Activated CD8-positive, alpha-beta memory T cell treated with anti-CD3 and anti-CD28 coated beads for 24 hours (primary cell): ENCODE data around the gene MMP11.
A peak's percentile ranks its signal among the peaks of the same experiment; 100 is the strongest.

Experiments used
- DNase-seq: peaks from one replicate; pipeline ENCODE4 v3.0.0-alpha.2; 2020

Gene MMP11

GRCh38 chr22:23762842-23763578 is 9.6 kb upstream of the MMP11 start, which contains the start of gene C22orf15:
Gene C22orf15 (plus strand): TSS chr22:23762990. CDS start chr22:23763307, 317 bp downstream.
- no peak for DNase-seq

- DNase-seq, result peak; percentile 86
These were observed 9.1 kb upstream of the MMP11 start for GRCh38 chr22:23763579-23763945.

GRCh38 chr22:23763954-23764353 is 8.7 kb upstream of the MMP11 start:
- no peak for DNase-seq

- DNase-seq, result no peak
These were observed 7.5 kb upstream of the MMP11 start for GRCh38 chr22:23764899-23765881.

GRCh38 chr22:23767303-23767672 is 5.4 kb upstream of the MMP11 start:
- no peak for DNase-seq

- DNase-seq, result peak; percentile 94
These were observed 4.7 kb upstream of the MMP11 start, which contains the start of gene CHCHD10 for GRCh38 chr22:23767673-23768548. Gene CHCHD10 (minus strand): TSS chr22:23767972. CDS start chr22:23767874, 98 bp downstream.

GRCh38 chr22:23769321-23769965 is 3.2 kb upstream of the MMP11 start:
- no peak for DNase-seq

GRCh38 chr22:23772315-23772648 is 367 bp upstream of the MMP11 start:
- DNase-seq, result no peak

GRCh38 chr22:23773483-23774113 is 949 bp downstream of the MMP11 start:
- no peak for DNase-seq

GRCh38 chr22:23774114-23774921 is 1.7 kb downstream of the MMP11 start:
- DNase-seq, result no peak

GRCh38 chr22:23774922-23775436 is 2.3 kb downstream of the MMP11 start:
- DNase-seq, result no peak

- DNase-seq, result no peak
These were observed 3.2 kb downstream of the MMP11 start for GRCh38 chr22:23775779-23776375.

- DNase-seq, result no peak
These were observed 5.3 kb downstream of the MMP11 start for GRCh38 chr22:23777776-23778576.

- DNase-seq, result no peak
These were observed 5.9 kb downstream of the MMP11 start for GRCh38 chr22:23778577-23778900.

- DNase-seq, result no peak
These were observed 6.4 kb downstream of the MMP11 start for GRCh38 chr22:23779083-23779482.

GRCh38 chr22:23779731-23780130 is 7.1 kb downstream of the MMP11 start:
- DNase-seq, result no peak

- no peak for DNase-seq
These were observed 7.6 kb downstream of the MMP11 start for GRCh38 chr22:23780146-23780748.

- no peak for DNase-seq
These were observed 8.4 kb downstream of the MMP11 start for GRCh38 chr22:23781065-23781464.

- DNase-seq, result no peak
These were observed 9.0 kb downstream of the MMP11 start for GRCh38 chr22:23781511-23782183.
